SK-N-MC (cell line): Measurements from ENCODE around the gene ALG12.
A peak's percentile ranks its signal among the peaks of the same experiment; 100 is the strongest.

ENCODE experiments used
- DNase-seq: peaks from one replicate; pipeline ENCODE4 v3.0.0-alpha.2; 2011; ENCODE audit warnings: low read depth, low spot score
- H3K27ac ChIP-seq: fragments of 200-600 bp; sonication (generic); 2 replicates; pipeline ENCODE4 v1.5.1; 2016; ENCODE audit warnings: mixed run types
- H3K36me3 ChIP-seq: fragments of 200-600 bp; sonication (generic); 2 replicates; pipeline ENCODE4 v1.6.1; 2017; ENCODE audit warnings: antibody characterized with exemption, low read length, mixed read lengths; ENCODE audit not compliant: insufficient read depth
- H3K4me3 ChIP-seq: fragments of 200-600 bp; sonication (generic); 2 replicates; pipeline ENCODE4 v1.5.1; 2016
- H3K9ac ChIP-seq: fragments of 200-600 bp; sonication (generic); 2 replicates; pipeline ENCODE4 v1.8.0; 2017; ENCODE audit warnings: mixed run types, mixed read lengths; ENCODE audit not compliant: insufficient read length
- H3K9me3 ChIP-seq: fragments of 200-600 bp; sonication (generic); 2 replicates; pipeline ENCODE4 v1.6.1; 2017; ENCODE audit warnings: low read depth, mild to moderate bottlenecking, antibody characterized with exemption, low read length, moderate library complexity, mixed read lengths
- EZH2 ChIP-seq: fragments of 200-600 bp; sonication (generic); IDR thresholded peaks from one replicate; pipeline ENCODE4 v1.6.1; 2017; ENCODE audit warnings: antibody characterized with exemption
- FOXP2 ChIP-seq: optimal IDR thresholded peaks from 2 replicates; pipeline ENCODE3; 2011; ENCODE audit warnings: mild to moderate bottlenecking, moderate library complexity; ENCODE audit not compliant: insufficient read depth; ENCODE audit errors: extremely low read length, control extremely low read depth
- POLR2AphosphoS5 ChIP-seq: IDR thresholded peaks from 2 replicates; pipeline ENCODE4 v1.6.1; 2012; ENCODE audit warnings: mild to moderate bottlenecking, low read depth, low read length, borderline replicate concordance

Gene ALG12

GRCh38 chr22:49884503-49885260 is 33.6 kb downstream of the ALG12 start:
- H3K9me3 ChIP-seq: no peaks in the 10 kb centered on the region
- no peak for DNase-seq
- H3K4me3 ChIP-seq: no peak overlapping the region
- H3K27ac ChIP-seq: no peak overlapping the region
- no peak overlapping the region for H3K9ac ChIP-seq
- TF ChIP-seq FOXP2 (no peak), EZH2 (no peak), POLR2AphosphoS5 (no peak)
- H3K36me3 ChIP-seq: peaks cover 68% of the 10 kb centered on the region

- DNase-seq: no peak
- Histone ChIP-seq H3K9ac (no peak overlapping the region), H3K36me3 (peaks cover 62% of the 10 kb centered on the region), H3K9me3 (no peaks in the 10 kb centered on the region), H3K4me3 (no peak overlapping the region), H3K27ac (no peak overlapping the region)
- no peak for TF ChIP-seq FOXP2
- no peak for TF ChIP-seq POLR2AphosphoS5
- TF ChIP-seq EZH2: no peak
Observed at GRCh38 chr22:49884075-49884474, 34.2 kb downstream of the ALG12 start.

GRCh38 chr22:49883294-49883640 is 35.0 kb downstream of the ALG12 start:
- no peak overlapping the region for H3K27ac ChIP-seq
- H3K4me3 ChIP-seq: no peak overlapping the region
- TF ChIP-seq FOXP2: no peak
- TF ChIP-seq EZH2: no peak
- TF ChIP-seq POLR2AphosphoS5: no peak
- DNase-seq: no peak
- peaks cover 58% of the 10 kb centered on the region for H3K36me3 ChIP-seq
- H3K9ac ChIP-seq: no peak overlapping the region
- no peaks in the 10 kb centered on the region for H3K9me3 ChIP-seq

- no peak for DNase-seq
- peaks cover 58% of the 10 kb centered on the region for H3K36me3 ChIP-seq
Observed at GRCh38 chr22:49882519-49883293, 35.5 kb downstream of the ALG12 start.

GRCh38 chr22:49881856-49882255 is 36.4 kb downstream of the ALG12 start:
- Histone ChIP-seq H3K9ac (no peak overlapping the region), H3K36me3 (peaks cover 55% of the 10 kb centered on the region), H3K9me3 (no peaks in the 10 kb centered on the region), H3K4me3 (no peak overlapping the region), H3K27ac (no peak overlapping the region)
- no peak for DNase-seq
- TF ChIP-seq POLR2AphosphoS5: no peak
- TF ChIP-seq FOXP2: no peak
- no peak for TF ChIP-seq EZH2

More at GRCh38 chr22:49882519-49883293, 35.5 kb downstream of the ALG12 start:
- Histone ChIP-seq H3K9ac (no peak overlapping the region), H3K9me3 (no peaks in the 10 kb centered on the region), H3K27ac (no peak overlapping the region), H3K4me3 (no peak overlapping the region)
- TF ChIP-seq EZH2: no peak
- no peak for TF ChIP-seq FOXP2
- no peak for TF ChIP-seq POLR2AphosphoS5

- Histone ChIP-seq H3K9me3 (0 out of 2 replicates have a peak, but pooled peaks cover 4% of the 10 kb centered on the region), H3K9ac (no peak overlapping the region), H3K36me3 (peaks cover 52% of the 10 kb centered on the region), H3K27ac (0 out of 2 replicates have a peak overlapping the region, but pooled peaks have one; percentile 5), H3K4me3 (no peak overlapping the region)
- no peak for TF ChIP-seq POLR2AphosphoS5
- no peak for TF ChIP-seq FOXP2
- TF ChIP-seq EZH2: no peak
- DNase-seq: no peak
Observed at GRCh38 chr22:49880281-49880680, 38.0 kb downstream of the ALG12 start.

GRCh38 chr22:49879871-49880270 is 38.4 kb downstream of the ALG12 start:
- Histone ChIP-seq H3K4me3 (no peak overlapping the region), H3K9me3 (0 out of 2 replicates have a peak, but pooled peaks cover 4% of the 10 kb centered on the region), H3K9ac (no peak overlapping the region), H3K36me3 (peaks cover 51% of the 10 kb centered on the region), H3K27ac (no peak overlapping the region)
- no peak for DNase-seq
- TF ChIP-seq FOXP2 (no peak), POLR2AphosphoS5 (no peak), EZH2 (no peak)

GRCh38 chr22:49878206-49878605 is 40.0 kb downstream of the ALG12 start:
- H3K4me3 ChIP-seq: no peak overlapping the region
- no peak for TF ChIP-seq EZH2
- no peak for TF ChIP-seq POLR2AphosphoS5
- TF ChIP-seq FOXP2: no peak
- DNase-seq: no peak
- no peak overlapping the region for H3K27ac ChIP-seq
- H3K9me3 ChIP-seq: 0 out of 2 replicates have a peak, but pooled peaks cover 4% of the 10 kb centered on the region
- no peak overlapping the region for H3K9ac ChIP-seq
- H3K36me3 ChIP-seq: peaks cover 44% of the 10 kb centered on the region
